Liver (tissue), 9 donors: Measurements from ENCODE around the gene ROR1. TPM values are rescaled to one million over a fixed set of nuclear protein-coding genes. Genes with fewer than 3 reads are reported as not detected.

ENCODE experiments used
- DNase-seq: peaks from one replicate; pipeline ENCODE4 v3.0.0-alpha.2; 2017; ENCODE audit warnings: low spot score
- H3K27ac ChIP-seq, 2 donors: one replicate each; pipeline ENCODE4 v1.7.0; 2013; ENCODE audit warnings: inconsistent platforms in 2 of 2, low read length in 2 of 2, control low read depth in 1 of 2, low read depth in 1 of 2, mild to moderate bottlenecking in 1 of 2
- H3K27me3 ChIP-seq, 4 donors: one replicate each; pipeline versions ENCODE4 v1.6.1 to v1.7.0; 2013; ENCODE audit warnings: low read length in 3 of 4, inconsistent platforms in 1 of 4, mild to moderate bottlenecking in 1 of 4, moderate library complexity in 1 of 4; ENCODE audit not compliant: control insufficient read depth in 4 of 4, insufficient read depth in 4 of 4
- H3K36me3 ChIP-seq, 4 donors: one replicate each; pipeline versions ENCODE4 v1.6.1 to v1.7.0; 2013; ENCODE audit warnings: low read length in 3 of 4, mild to moderate bottlenecking in 3 of 4, low read depth in 1 of 4, moderate library complexity in 1 of 4; ENCODE audit not compliant: control insufficient read depth in 4 of 4, insufficient read depth in 3 of 4
- H3K4me1 ChIP-seq, 4 donors: one replicate each; pipeline versions ENCODE4 v1.6.1 to v1.7.0; 2013; ENCODE audit warnings: low read length in 3 of 4, mild to moderate bottlenecking in 3 of 4, moderate library complexity in 1 of 4; ENCODE audit not compliant: control insufficient read depth in 4 of 4, insufficient read depth in 4 of 4
- H3K4me3 ChIP-seq, 3 donors: one replicate each; pipeline versions ENCODE4 v1.6.1 to v1.7.0; 2013; ENCODE audit warnings: low read length in 3 of 3, control low read depth in 1 of 3, low read depth in 1 of 3, mild to moderate bottlenecking in 1 of 3
- H3K9ac ChIP-seq, 2 donors: one replicate each; pipeline ENCODE4 v1.7.0; 2013; ENCODE audit warnings: low read length in 2 of 2, mild to moderate bottlenecking in 2 of 2, moderate library complexity in 2 of 2, control low read depth in 1 of 2, low read depth in 1 of 2
- H3K9me3 ChIP-seq, 4 donors: one replicate each; pipeline versions ENCODE4 v1.6.1 to v1.7.0; 2013; ENCODE audit warnings: low read length in 3 of 4; ENCODE audit not compliant: control insufficient read depth in 4 of 4
- ATF3 ChIP-seq: IDR thresholded peaks from 2 replicates; pipeline ENCODE4 v1.6.1; 2016; ENCODE audit warnings: antibody characterized with exemption
- CTCF ChIP-seq: fragments of 150-350 bp; IDR thresholded peaks from 2 replicates; pipeline ENCODE4 v1.5.1; 2017; ENCODE audit warnings: improper control_type of control experiment, low read depth, low read length; ENCODE audit not compliant: missing input control
- EGR1 ChIP-seq, 2 donors: IDR thresholded peaks; 2 replicates each; pipeline ENCODE4 v1.6.1; 2016 to 2018; ENCODE audit warnings: antibody characterized with exemption in 2 of 2, low read depth in 2 of 2
- FOXA2 ChIP-seq: IDR thresholded peaks from 2 replicates; pipeline ENCODE4 v1.6.1; 2016; ENCODE audit warnings: antibody characterized with exemption
- HNF4G ChIP-seq: IDR thresholded peaks from 2 replicates; pipeline ENCODE4 v1.6.1; 2016; ENCODE audit warnings: antibody characterized with exemption
- JUND ChIP-seq, 2 donors: IDR thresholded peaks; 2 replicates each; pipeline ENCODE4 v1.6.1; 2016; ENCODE audit warnings: antibody characterized with exemption in 2 of 2
- RAD21 ChIP-seq, 2 donors: IDR thresholded peaks; 2 replicates each; pipeline ENCODE4 v1.6.1; 2016; ENCODE audit warnings: antibody characterized with exemption in 2 of 2, mild to moderate bottlenecking in 2 of 2
- REST ChIP-seq: IDR thresholded peaks from 2 replicates; pipeline ENCODE4 v1.6.1; 2016; ENCODE audit warnings: antibody characterized with exemption, mild to moderate bottlenecking
- RXRA ChIP-seq, 2 donors: IDR thresholded peaks; 2 replicates each; pipeline ENCODE4 v1.6.1; 2017 to 2018; ENCODE audit warnings: antibody characterized with exemption in 2 of 2, mild to moderate bottlenecking in 1 of 2
- SP1 ChIP-seq: IDR thresholded peaks from 2 replicates; pipeline ENCODE4 v1.6.1; 2018; ENCODE audit warnings: antibody characterized with exemption, mild to moderate bottlenecking
- YY1 ChIP-seq: IDR thresholded peaks from 2 replicates; pipeline ENCODE4 v1.6.1; 2016; ENCODE audit warnings: antibody characterized with exemption, mild to moderate bottlenecking
- ZBTB33 ChIP-seq: IDR thresholded peaks from 2 replicates; pipeline ENCODE4 v1.6.1; 2016; ENCODE audit warnings: antibody characterized with exemption
- WGBS: extraction: QIAGEN DNeasy Blood & Tissue Kit; methylation state at CpG from one replicate; pipeline ENCODE4 v1.1.7; 2013; 5-methylcytosine and 5-hydroxymethylcytosine counted together
- polyA plus RNA-seq, 2 donors: library from polyadenylated mRNA; stranded (reverse) in 1 of 2; unstranded in 1 of 2; fragments of 200-250 nt in 1 of 2; fragments of >200 nt in 1 of 2; fragmentation: Nextera tagmentation in 1 of 2; extraction: Ambion mirVana in 1 of 2; gene quantifications; one replicate each; pipeline versions ENCODE4 v1.2.1 to v1.2.3, GENCODE V29; 2013 to 2015
- total RNA-seq, 2 donors: library from RNA; depleted of rRNA; stranded (reverse); fragments of >200 nt; gene quantifications; one replicate each; pipeline ENCODE4 v1.2.3, GENCODE V29; 2014
- donor health status: healthy.
- donor health status: healthy.
- donor health status: healthy.
- donor health status: healthy.
- donor health status: healthy.

ROR1 gene
- total and polyA plus RNA-seq, 4 donors: 0.15 to 0.98 (median 0.37) TPM

- no peak overlapping the region for H3K27ac ChIP-seq
- no peaks in the 10 kb centered on the region for H3K4me1 ChIP-seq
- H3K9ac ChIP-seq: no peak overlapping the region
- H3K9me3 ChIP-seq: no peaks in the 10 kb centered on the region
- no peak overlapping the region for H3K4me3 ChIP-seq
- WGBS: 88% methylated on average over 7 of the region's 7 CpGs
- DNase-seq: no peak
- no peaks in the 10 kb centered on the region for H3K36me3 ChIP-seq
- TF ChIP-seq RAD21 (IDR thresholded peaks at IDR 0.05) (no peak), REST (no peak)
- no peaks in the 10 kb centered on the region for H3K27me3 ChIP-seq
Measured at GRCh38 chr1:64186898-64187280, 413.1 kb downstream of the ROR1 start.

GRCh38 chr1:64187646-64188045 lies 413.8 kb downstream of the ROR1 start:
- TF ChIP-seq SP1 (no peak), RXRA (IDR thresholded peaks at IDR 0.05) (no peak), EGR1 (IDR thresholded peaks at IDR 0.05; ENCODE audit: low read depth in 2 of 2) (no peak), ATF3 (no peak)
- H3K27me3 ChIP-seq: no peaks in the 10 kb centered on the region
- no peak overlapping the region for H3K27ac ChIP-seq
- H3K9ac ChIP-seq: no peak overlapping the region
- 94% methylated on average over 4 of the region's 4 CpGs for WGBS
- DNase-seq: no peak
- H3K4me3 ChIP-seq: no peak overlapping the region
- H3K4me1 ChIP-seq: no peaks in the 10 kb centered on the region
- H3K36me3 ChIP-seq: no peaks in the 10 kb centered on the region
- H3K9me3 ChIP-seq: no peaks in the 10 kb centered on the region

GRCh38 chr1:64192290-64192689 lies 418.5 kb downstream of the ROR1 start:
- no peaks in the 10 kb centered on the region for H3K27me3 ChIP-seq
- H3K36me3 ChIP-seq: no peaks in the 10 kb centered on the region
- TF ChIP-seq YY1 (no peak), ATF3 (no peak), SP1 (no peak), HNF4G (no peak), REST (no peak), RXRA (IDR thresholded peaks at IDR 0.05) (no peak), ZBTB33 (no peak), JUND (IDR thresholded peaks at IDR 0.05) (no peak), CTCF (no peak), FOXA2 (no peak)
- H3K4me1 ChIP-seq: no peaks in the 10 kb centered on the region
- DNase-seq: no peak
- H3K9ac ChIP-seq: no peak overlapping the region
- no peaks in the 10 kb centered on the region for H3K9me3 ChIP-seq
- no peak overlapping the region for H3K4me3 ChIP-seq
- WGBS: over 99% methylated on average over 8 of the region's 8 CpGs
- no peak overlapping the region for H3K27ac ChIP-seq
